NCI-H82 treated with DMSO at 0.1 percent for 48 hours (cell line): ENCODE data around the gene MAD1L1.
"Not testable (repeated sequence)": the region's sequence is repeated elsewhere in the genome, so short reads cannot be mapped to it uniquely, and the experiment has no call there.

Experiments used
- DNase-seq: peaks from one replicate; lab custom pipeline; 2025; ENCODE audit not compliant: unreplicated experiment; lab: John Stamatoyannopoulos, UW

Gene MAD1L1

DNA sequence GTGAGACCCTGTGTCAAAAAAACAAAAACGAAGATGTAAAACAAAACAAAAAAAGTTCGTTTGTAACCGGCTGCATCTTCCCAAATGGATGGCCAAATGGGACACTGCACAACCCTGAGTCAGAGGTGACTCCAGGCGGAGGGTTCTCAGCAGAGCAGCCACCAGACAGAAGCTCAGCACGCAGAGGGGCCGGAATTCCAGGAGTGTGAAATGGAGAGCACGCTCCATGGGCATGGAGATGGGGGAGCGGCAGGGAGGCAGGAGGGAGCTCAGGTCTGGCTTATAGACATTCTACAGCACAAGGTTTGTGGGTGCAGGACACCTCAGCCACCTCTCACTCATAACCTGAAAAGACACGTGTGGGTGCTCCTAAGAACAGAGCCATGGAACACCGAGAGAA is 227.0 kb downstream of the MAD1L1 start:
- DNase-seq = no peak

GRCh38 chr7:2004841-2005725 is 227.7 kb downstream of the MAD1L1 start:
- DNase-seq = no peak

DNA sequence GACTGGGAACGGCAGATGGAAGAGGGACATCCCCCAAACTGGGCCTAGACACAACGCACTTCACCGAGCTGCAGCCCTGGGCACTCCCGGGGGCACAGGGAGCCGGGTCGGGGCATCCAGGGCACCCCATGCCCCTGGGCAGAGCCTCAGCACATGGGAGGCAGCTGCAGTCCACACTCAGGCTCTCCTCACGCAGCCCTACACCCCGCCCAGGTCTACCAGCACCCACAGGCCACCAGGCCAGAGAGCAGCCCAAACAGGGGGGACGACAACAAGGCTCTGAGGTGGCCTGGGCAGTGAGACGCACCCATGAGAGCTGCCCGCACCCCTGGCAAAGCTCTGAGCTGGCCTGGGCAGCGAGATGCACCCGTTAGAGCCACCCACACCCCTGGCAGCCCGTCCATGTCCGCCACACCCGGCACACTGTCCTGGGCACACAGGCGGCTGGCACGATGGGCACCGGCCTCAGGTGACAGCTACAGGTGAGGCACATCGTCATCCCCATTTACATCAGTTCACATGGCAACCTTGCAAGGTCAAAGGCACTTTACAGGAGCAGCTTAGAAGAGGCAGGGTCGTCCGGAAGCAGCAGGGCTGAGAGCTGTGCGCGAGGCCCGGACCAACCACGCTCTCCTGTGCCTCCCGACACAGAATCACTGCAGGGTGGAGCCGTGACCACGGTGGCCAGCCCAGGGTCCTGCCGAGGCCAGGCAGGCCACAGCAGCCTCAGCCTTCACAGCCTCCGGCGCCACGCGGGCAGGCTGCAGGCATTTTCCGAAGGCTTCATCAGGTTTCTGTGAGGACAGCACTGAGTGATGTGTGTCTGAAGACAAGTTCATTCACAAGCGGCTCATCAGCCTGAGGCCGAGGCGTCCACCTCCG is 228.6 kb downstream of the MAD1L1 start:
- DNase-seq = no peak

DNA sequence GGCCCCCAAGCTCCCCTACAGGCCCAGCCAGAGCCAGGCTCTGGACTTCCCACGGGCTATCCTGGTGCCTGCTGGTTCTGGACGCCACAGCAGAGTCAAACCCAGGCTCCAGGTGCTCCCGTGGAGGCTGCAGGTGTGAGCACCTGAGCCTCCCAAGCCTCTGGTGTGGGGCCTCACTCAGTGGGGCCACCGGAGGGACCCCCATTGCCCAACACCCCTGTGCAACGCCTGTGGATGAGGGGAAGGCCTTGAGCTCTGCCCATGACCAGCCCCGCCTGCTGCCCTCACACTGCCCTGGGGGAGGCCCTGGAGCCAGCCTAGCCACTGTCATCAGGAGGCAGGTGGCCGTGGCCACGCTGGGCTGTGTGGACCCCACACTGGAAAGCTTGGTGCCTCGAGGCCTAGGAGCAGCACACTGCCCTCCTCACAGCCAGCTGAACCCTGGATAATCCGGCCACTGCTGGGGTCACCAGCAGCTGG is 229.3 kb downstream of the MAD1L1 start:
- no peak for DNase-seq

DNA sequence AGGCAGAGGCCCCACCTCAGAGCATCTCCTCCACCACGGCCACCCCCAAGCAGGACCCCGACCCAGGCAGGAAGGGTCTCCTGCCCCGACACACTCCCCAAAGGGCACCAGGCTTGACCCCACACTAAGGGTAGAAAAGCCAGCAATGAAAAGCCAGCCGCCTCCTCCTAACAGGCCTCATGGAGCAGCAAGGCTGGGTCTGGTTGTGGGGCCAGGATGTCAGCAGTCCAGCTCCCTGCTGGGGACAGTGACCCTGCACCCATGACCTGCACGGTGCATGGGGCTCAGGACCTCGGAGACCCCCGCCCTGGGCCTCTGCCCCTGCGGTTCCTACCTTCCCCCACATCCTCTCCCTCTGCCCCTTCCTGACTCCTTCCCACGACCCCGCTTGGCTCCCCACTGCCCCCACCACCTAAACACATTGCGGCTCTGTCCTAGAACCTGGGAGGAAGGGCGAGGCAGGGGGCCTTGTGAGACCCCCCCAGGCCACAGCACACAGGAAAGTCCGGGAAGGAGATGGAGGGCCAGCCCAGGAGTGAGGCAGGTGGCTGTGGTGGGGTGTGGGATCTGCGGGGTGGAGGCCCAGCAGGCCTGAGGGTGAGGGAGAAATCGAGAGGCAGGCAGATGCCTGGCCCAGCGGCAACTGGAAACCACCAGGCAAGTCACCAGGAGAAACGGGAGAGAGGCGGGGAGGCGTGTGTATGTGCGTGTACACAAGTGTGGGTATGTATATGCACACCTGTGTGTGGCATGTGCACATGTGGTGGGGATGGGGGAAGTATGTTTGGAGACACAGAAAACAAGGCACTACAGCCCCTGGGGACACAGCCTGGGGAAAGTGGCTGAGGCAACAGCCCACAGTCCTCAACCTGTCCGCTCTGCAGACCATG is 229.9 kb downstream of the MAD1L1 start:
- no peak for DNase-seq

- DNase-seq = no peak
Measured at GRCh38 chr7:2001601-2002442, 230.9 kb downstream of the MAD1L1 start.

DNA sequence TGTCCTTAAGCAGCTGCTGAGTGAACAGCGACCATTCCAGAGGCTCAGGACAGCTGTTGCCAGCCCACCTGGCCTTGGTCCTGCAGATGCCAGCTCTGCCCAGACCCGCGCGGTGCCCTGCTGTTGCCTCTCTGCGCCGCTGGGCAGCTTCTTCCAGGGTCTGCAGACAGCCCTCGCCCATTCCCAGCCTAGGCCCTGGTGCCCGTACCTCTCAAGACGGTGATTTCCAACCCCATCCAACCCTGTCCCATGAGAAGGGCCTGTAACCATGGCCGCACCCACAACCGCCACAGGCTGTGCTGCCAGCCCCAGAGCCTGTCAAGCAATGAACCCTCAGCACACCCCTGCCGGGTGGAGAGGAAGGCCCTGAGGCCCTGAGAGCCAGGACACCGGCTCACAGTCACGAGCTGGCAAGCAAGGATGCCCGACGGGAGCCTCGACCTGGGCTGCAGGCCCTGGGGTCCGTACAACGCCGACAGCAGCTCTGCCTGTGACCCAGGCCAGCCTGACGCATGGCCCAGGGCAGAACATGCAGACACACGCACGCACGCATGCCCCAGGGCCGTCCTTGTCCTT is 231.9 kb downstream of the MAD1L1 start:
- no peak for DNase-seq

- no peak for DNase-seq
Measured at GRCh38 chr7:2000153-2000687, 232.5 kb downstream of the MAD1L1 start.

- no peak for DNase-seq
Measured at GRCh38 chr7:1999278-1999984, 233.3 kb downstream of the MAD1L1 start.

DNA sequence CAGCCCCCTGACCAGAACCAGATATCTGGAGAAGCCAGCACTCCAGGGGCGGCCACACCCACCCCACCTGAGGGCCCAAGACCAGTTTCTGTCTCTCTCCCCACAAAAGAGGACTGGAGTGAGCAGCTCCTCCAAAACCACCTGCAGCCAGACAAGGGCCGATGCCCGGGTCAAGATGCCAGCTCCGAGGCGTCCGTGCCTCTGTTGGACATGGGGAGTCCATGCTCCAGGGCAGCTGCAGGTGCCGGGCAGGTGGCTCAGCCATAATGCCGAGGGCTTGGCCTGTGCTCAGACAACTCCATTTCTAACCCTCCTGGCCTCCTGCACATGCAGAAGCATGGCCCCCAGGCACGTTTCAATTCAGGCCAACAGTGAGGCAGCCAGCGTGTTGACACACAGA is 234.6 kb downstream of the MAD1L1 start:
- no peak for DNase-seq

DNA sequence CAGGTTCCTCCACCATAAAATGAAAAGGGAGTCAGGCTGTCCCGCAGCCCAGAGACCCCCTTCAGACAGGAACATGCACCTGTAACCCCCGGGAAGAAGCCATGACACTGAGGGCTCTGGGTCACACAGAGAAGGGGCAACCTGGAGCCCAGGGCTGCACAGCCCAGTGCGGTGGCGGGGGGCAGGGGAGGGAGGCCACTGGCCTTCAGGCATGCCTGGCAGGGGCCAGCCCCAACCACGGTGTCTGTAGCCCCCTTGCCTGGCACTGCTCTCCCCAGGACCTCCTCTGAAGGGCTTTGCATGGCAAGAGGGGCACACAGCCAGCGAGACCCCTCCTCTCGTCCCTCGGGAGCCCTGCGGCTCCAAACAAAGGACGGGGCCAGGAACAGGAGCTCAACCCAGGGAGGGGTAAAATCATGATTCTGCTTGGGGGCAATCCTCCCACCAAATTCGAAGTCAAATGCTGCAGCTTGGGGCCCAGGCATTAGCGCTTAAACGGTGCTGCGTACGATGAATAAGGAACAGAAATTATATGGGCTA is 235.1 kb downstream of the MAD1L1 start:
- DNase-seq = no peak

DNA sequence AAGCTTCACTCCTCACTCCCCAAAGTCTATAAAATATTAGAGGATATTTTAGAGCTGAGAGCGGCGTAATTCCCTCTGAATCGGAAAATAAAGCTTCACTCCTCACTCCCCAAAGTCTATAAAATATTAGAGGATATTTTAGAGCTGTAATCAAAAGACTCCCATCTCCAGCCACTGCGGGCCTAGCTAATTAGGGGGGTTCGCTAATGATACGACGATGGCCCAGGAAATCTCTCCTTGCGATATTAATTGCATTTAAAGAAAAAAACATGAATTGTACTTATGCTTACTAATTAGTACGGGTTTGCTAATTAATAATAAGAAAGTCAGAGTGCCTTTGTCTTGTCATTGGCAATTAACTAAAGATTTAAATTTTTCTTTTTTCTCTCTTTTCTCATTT is 235.9 kb downstream of the MAD1L1 start:
- no peak for DNase-seq

GRCh38 chr7:1995911-1996420 is 236.8 kb downstream of the MAD1L1 start:
- DNase-seq = not testable (repeated sequence)

DNA sequence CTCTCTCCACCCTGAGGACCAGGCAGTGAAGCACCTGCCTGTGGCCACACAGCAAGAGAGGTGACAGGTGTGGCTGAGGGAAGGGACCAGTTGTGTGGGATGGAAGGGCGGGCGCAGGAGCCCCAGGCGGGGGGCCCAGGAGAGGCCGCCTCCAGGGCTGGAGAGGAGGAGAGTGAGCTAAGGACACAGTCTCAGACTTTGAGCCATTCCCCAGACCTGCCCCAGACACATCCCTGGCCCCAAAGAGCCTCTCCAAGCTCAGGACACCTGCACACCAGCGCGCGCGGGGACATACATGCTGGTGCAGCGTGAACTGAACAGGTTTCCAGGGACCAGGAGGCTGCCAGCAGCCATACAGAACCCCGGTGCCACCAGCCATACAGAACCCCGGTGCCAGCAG is 237.3 kb downstream of the MAD1L1 start:
- no peak for DNase-seq

DNA sequence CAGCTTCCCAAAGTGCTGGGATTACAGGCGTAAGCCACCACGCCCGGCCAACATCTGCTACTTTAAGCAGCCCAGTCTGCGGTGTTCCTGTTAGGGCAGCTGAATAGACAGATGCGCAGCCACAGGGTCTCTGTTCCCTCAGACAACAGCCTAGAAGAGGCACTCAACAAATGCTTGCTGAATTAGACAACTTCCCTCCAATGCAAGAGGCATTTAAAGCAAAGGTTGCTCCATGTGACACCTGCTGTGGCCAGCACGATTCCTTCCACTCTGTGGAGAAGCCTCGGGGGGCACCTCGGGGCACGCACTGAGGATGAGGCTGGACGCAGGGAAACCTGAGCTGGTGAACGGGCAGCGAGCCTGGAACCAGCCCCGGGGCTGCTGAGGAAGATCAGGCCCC is 237.8 kb downstream of the MAD1L1 start:
- DNase-seq = peak; percentile 34

- DNase-seq = no peak
Measured at GRCh38 chr7:1993776-1994740, 238.7 kb downstream of the MAD1L1 start.

DNA sequence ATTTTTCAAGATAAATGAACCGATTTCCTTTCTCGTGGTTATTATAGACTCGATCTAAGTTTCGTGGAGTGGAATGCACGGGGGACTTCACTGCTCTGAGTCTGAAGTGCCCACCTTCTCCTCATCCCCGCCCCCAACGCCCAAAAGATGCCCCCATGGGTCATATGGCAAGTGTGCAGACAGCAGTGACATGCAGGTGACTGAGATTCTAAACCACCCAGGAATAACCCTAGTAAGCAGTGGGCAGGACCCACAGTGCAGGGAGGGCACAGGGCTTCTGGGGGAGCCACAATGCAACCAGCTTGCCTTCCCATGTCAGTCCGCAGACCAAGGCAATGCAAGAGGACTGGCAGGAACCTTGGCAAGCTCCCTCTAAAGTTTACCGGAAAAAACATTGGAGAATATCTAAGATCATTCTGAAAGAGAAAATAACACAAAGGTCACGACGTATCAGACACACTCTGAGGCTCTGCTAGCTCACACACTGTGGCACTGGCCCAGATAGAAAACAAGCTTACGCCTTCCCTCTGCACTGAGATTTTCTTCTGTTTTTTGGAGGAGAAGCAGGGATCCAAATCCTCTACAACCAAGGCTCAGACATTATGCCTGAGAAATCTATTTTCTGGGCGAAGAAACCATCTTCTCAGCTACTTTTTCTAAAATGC is 239.6 kb downstream of the MAD1L1 start:
- no peak for DNase-seq
